NOMO-1 (cell line): ENCODE data around the gene NELFE.
"Not testable (repeated sequence)": the region's sequence is repeated elsewhere in the genome, so short reads cannot be mapped to it uniquely, and the experiment has no call there.

Experiments
- DNase-seq, 2 experiments: peaks; one replicate each; lab custom pipeline; 2025; ENCODE audit not compliant: unreplicated experiment in 2 of 2; lab: John Stamatoyannopoulos, UW

The NELFE gene

DNA sequence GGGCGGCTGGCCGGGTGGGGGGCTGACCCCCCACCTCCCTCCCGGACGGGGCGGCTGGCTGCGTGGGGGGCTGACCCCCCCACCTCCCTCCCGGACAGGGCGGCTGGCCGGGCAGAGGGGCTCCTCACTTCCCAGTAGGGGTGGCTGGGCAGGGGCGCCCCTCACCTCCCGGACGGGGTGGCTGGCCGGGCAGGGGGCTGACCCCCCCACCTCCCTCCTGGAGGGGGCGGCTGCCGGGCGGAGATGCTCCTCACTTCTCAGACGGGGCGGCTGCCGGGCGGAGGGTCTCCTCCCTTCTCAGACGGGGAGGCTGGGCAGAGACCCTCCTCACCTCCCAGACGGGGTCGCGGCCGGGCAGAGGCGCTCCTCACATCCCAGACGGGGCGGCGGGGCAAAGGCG, 17.3 kb upstream of the NELFE start:
- DNase-seq, result not testable (repeated sequence)

DNA sequence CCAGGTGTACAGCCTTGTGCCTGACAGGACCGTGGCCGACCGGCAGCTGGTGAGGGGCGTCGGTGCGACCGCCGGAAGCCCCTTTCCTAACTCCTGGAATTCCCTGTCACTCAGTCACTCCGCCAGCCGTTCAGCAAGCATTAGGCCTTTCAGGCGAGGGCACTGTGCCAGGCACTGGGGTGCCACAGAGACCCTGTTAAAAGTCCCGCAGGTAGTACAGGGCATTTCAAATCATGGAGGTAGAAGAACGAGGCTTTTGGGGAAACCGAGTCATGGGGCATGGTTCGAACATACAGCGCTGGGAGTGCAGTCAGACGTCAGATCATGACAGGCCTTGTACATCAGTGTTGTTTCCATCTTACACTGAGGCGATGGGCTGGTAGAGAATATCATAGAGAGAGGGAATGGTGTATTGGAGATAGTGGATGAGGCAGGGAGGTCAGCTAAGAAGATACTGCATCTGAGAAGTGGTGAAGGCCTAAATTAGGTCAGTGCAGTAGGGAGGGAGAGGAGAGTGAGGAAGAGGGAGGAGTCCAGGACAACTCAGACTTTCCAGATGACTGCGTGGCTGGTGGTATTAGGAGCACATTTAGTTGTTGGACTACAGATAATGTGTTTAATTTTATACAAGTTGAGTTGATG, 14.1 kb upstream of the NELFE start:
- no peak for DNase-seq

DNA sequence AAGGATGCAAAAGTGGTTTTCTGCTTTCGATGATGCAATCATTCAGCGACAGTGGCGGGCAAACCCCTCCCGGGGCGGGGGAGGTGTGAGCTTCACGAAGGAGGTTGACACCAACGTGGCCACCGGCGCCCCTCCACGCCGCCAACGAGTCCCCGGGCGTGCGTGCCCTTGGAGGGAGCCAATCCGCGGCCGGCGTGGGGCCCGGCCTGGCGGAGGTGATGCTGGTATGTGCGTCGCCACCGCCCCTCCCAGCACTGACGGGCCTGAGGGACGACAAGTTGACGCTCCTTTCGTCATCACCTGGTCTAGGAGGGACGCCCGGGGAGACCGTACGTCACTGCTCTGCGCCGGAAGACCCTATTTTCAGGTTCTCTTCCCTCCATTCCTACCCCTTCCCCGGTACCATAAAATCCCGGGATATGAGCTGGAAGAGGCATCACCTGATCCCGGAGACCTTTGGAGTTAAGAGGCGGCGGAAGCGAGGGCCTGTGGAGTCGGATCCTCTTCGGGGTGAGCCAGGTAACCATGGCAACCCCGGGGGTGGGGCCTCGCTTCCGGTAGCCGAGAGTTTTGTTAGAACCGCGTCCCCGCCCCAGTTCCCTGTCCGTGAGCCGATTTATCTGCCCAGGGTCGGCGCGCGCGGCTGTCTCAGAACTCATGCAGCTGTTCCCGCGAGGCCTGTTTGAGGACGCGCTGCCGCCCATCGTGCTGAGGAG, 13.4 kb upstream of the NELFE start, which contains the start of gene DXO:
TSS of gene DXO (minus strand) at position 146 of the 716 bp plus-strand sequence. CDS start 463 bp downstream, outside the sequence.
- DNase-seq, result peak; percentile 96 to 99

DNA sequence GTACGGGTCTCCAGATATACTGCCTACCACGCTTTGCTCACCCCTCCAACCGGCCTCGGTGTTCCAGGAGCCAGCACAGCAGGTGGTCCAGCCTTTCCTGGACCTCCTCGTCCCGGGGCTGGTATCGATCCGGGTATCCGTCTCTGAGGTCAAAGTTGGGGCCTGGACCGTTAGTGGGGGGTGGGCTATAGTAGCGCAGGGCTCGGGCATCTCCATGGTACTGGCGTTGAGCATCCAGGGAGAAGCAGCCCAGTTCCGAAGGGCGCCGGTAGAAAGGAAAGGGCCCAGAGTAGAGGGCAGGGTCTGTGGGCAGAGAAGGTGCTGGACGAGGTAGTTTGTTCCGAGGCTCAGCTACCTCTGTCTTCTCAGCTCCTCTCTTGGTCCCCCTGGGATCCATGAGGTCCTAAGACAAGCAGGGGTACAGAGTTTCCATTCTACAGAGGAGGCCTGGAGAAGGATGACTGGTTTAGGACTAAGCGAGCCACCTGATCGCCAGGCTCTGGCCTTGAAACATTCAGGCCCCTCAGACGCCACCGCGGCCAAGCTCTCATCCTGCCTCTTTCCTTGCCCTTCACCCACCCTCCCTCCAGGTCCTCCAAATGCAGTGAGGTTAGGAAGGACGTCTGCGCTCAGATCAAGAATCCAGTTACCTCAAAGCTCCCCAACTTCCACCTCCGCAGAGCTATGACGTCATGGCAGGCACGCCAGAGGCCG, 12.7 kb upstream of the NELFE start:
- no peak for DNase-seq

DNA sequence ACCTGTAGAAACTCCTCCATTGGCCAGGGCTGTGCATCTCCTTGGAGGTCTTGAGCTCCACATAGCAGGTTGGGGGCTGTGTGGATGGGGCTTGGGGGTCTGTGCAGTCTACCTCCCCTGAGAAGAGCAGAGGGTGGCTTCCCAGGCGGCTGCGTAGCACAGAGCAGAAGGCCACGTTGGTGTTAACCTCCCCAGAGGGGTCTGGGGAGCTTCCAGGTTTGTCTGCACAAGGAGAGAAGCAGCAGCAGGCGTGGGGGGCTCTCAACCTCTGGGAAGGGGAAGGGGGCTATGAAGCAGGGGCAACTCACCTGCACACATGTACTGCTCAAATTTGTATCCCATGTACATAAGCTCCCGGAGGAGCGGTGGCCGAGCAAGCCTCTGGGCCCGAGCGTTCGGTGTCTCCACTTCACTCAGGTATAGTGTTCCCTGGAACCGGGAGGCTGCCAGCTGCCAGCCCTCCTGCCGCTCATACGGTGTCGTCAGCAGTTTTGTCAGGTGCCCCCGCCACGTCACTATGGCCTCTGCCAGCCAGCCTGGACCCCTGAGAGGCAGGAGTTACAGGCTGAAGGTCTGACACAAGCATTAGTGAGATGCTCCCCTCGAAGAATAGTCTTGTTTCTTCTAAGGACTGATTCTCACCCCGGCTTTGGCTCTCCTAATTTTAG, 12.0 kb upstream of the NELFE start:
- DNase-seq, result no peak

DNA sequence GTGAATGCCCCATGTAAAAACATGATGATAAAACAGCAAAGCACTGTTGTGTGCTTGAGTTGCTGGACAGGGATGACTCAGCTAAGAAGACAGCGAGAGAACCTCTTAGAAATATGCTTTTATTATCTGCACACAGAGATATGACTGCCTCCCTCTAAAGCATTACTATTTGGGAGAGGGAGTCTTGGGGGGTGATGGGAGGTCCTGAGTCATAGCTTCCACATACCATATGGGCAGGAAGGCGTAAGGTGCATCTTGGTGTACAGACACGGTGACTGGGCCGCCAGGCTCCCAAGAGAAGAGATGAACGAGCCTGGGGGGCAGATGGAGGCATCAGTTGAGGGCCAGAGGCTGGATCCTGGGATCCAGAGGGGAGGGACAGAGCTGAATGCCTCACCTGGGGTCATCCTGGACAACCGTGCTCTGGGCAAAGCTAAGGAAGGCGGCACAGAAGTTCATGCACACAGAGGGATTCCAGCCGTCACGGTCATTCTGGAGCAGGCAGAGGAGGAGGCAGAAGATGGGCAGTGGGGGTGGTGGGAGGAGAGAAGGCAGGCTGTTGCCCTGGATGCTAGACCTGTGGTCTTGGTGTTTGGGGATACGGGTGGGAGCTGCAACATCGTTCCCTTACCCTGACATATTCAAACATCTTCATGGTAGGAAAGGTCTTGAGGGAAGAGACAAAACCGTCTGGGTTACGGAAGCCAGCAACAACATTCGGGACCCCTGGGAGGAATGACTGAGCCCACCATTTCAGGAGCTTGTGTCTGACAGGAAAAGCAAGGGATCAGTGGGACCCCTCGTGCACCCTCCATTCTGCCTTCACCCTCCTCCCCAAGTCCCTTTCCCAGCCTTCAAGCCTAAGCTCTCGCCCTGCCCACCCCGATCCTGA, 11.2 kb upstream of the NELFE start:
- no peak for DNase-seq

DNA sequence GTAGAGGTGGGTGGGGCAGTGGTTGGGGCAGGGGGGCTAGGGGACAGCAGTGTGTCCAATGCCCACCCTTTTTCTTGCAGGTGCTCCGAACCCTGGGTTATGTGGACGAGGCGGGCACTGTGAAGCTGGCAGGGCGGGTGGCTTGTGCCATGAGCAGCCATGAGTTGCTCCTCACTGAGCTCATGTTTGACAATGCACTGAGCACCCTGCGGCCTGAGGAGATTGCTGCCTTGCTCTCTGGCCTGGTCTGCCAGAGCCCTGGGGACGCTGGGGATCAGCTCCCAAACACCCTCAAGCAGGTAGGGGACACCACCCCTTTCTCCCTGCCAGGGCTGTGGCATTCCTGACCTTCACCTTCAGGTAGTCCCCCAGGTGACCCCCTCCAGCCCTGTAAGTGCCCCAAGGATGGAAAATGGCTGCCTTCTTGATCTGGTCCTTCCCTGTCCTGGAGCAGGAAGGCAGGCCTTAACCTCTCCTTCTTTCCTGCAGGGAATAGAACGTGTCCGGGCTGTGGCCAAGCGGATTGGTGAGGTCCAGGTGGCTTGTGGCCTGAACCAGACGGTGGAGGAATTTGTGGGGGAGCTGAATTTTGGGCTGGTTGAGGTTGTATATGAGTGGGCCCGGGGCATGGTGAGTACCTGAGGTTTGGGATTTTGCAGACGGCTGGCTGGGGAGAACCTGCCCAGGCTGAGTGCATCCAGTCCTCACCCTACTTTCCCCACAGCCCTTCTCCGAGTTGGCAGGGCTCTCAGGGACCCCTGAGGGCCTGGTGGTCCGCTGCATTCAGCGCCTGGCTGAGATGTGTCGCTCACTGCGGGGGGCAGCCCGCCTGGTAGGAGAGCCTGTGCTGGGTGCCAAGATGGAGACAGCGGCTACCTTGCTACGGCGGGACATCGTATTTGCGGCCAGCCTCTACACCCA, 10.3 kb upstream of the NELFE start:
- DNase-seq, result no peak

DNA sequence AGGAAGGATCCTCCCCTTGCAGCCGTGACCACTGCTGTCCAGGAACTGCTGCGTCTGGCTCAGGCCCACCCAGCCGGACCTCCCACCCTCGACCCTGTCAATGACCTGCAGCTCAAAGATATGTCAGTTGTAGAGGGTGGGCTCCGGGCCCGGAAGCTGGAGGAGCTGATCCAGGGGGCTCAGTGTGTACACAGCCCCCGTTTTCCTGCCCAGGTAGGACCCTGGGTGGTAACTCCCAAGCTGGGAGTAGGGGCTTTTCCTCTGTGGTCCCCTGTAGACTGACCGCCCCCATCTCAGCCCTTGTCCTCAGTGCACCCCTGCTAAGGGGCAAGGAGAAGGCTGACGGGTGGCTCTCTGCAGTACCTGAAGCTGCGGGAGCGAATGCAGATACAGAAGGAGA, 9.6 kb upstream of the NELFE start:
- DNase-seq, result no peak

DNA sequence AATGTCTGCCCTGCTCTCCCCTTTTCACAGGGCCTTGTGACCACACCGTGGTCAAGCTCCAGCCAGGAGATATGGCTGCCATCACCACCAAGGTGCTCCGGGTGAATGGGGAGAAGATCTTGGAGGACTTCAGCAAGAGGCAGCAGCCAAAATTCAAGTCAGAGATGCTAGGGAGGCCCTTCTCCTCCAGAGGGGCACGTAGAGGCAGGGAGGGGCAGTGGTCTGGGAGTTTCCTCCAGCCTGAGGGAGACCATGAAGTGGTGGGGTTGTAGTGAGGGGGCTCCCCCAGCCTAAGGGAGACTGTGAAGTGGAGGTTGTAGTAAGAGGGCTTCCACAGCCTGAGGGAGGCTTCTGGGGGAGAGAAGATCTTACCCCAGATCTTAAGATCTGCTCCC, 9.2 kb upstream of the NELFE start:
- DNase-seq, result no peak

DNA sequence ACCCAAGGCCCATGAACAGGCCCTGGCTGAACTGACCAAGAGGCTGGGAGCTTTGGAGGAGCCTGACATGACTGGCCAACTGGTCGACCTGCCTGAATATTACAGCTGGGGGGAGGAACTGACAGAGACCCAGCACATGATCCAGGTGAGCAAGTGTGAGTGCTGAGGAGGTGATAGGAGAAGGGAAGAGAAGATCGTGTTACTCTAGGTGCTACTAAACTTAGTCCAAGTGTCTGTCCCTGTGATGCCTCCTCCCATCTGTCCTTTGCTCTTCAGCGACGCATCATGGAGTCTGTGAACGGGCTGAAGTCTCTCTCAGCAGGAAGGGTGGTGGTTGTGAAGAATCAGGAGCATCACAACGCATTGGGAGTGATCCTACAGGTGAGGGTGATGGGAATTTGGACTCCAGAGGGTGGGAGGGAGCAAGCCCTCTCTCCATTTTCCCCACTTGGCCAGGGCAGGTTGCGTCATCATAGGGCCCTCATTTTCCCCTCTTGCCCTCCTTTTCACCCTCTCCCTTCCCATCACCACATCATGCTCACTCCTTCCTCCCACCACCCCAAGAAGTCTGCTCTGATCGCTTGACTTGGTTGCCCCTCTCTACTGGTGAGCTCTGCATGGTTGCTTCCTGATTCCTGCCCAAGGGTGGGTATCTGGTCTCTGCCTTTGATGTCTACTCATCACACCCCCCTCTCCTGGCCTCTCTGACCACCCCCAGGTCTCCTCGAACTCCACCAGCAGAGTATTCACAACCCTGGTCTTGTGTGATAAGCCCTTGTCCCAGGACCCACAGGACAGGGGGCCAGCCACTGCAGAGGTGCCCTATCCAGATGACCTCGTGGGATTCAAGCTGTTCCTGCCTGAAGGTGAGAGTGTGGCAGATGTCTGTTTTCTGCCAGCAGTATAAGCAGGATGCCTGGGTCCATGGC, 8.5 kb upstream of the NELFE start:
- DNase-seq, result no peak

DNA sequence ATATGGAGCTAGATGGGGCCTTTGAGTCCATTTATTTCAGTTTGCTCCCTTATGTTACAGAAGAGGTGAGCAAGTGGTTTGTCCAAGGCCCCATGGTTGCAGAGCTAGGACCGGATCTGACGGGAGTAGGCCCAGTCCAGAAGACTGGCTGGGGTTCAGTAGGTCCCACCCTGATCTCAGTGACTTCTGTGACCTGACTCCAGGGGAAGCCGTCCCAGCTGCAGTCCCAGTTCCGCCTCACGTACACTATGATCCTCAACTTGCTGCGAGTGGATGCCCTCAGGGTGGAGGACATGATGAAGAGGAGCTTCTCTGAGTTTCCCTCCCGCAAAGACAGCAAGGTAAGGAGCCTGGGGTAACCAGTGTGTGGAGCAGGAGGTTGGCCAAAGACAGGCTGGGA, 7.7 kb upstream of the NELFE start:
- no peak for DNase-seq

DNA sequence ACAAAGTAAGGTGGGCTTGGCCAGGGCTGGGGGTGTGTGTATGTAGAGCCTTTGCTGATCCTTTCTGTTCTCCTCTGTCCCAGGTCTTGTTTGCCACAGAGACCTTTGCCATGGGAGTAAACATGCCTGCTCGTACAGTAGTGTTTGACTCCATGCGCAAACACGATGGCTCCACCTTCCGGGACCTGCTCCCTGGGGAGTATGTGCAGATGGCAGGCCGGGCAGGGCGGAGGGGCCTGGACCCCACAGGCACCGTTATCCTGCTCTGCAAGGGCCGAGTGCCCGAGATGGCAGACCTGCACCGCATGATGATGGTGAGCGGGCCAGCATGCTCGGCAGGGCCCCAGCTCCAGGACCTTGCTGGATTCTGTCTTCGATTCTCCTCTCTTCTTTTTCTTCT, 6.9 kb upstream of the NELFE start:
- no peak for DNase-seq

DNA sequence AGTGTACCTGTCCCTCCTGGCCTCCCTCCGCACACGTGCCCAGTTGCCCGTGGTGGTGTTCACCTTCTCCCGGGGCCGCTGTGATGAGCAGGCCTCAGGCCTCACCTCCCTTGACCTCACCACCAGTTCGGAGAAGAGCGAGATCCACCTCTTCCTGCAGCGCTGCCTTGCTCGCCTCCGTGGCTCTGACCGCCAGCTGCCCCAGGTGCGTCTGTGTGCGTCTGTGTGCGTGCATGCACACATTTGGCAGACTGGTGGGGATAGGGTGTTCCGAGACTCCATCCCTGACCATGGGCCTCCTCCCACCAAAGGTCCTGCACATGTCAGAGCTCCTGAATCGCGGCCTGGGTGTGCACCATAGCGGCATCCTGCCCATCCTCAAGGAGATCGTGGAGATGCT, 5.2 kb upstream of the NELFE start:
- no peak for DNase-seq

DNA sequence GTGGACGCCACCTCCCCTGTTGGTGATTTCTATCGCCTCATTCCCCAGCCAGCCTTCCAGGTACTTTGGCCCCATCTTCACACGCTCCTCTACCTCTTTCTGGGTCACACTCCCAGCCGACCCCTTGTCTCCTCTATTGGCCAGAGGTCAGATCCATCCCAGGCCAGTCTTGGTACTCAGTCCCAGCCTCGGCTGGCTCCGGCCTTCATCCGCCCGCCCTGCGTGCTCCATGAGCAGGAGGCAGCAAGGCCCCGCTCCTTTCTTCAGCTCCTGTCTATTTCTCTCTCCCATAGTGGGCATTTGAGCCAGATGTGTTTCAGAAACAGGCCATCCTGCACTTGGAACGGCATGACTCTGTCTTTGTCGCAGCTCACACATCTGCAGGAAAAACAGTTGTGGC, 2.8 kb upstream of the NELFE start:
- DNase-seq, result no peak

DNA sequence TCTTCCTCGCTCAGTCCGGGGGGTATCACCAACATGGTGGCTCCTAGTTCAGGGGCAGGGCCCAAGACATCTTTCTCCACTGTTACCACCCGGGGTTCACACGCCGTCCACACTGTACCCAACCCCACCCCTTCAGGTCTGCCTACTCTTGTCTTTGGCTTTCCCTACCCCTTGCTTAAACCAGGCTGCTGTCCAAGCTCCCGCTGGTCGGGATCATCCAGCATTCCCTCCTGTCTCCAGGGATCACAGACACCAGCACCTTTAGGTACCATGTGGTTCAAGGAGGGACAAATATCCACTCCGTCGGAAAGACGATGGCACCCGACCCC, 395 bp downstream of the NELFE start:
- no peak for DNase-seq

DNA sequence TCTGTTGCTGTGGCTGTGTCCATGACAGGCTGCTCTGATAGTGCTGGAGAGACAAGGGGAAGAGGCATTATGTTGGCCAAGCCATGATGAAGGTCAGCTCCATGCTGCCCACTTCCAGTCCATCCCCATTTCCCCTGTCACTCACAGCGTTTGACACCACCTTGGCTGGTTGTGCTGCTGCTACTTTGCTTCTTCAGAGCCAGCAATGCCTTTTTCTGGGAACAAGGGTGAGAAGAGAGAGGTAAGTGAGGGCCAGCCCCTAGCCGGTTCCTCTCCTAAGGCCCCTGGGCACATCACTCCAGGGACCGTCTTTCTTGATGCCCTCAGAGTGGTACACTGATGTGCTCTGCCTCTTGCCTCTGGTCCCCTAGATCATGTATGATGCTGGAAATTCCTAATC, 2.0 kb downstream of the NELFE start:
- no peak for DNase-seq

DNA sequence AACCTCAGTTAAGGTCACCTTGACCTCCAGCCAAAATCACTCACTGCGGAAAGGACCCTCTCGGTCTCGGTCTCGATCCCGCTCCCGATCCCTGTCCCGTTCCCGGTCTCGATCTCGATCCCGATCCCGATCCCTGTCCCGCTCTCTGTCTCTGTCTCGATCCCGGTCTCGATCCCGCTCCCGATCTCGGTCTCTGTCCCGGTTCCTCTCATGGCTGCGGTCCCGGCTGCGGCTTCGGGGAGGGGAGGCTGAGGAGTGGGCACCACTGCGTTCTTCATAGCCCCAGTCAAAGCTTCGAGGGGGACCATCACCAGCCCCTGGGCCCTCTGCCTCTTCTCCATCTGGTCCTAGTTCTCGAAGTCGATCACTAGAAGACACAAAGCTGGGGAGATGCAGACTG, 4.3 kb downstream of the NELFE start:
- no peak for DNase-seq

DNA sequence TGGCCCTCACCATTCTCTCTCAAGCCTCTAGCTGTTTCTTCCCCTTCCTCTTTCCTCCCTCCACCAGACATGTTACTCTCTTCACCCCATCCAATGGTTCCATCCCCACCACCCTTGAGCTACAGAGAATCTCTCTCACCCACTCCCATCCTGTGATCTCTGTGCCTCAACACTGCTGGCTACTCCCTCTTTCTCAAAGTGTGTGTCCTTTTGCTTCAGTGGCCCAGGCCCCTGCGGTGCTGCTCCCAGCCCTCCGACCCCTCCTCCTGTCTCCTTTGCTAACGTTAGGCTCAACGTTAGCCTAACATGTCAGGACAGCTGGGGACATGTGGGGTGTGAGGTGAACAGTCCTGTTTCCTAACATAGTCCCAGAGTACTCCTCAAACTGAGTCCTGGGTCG, 5.9 kb downstream of the NELFE start:
- DNase-seq, result no peak
